Epithelial cell of esophagus (primary cell): ENCODE measurements around the gene TGM5.

Experiments used
- DNase-seq: peaks from one replicate; pipeline ENCODE4 v3.0.0; 2010; ENCODE audit warnings: low read depth
- H3K4me3 ChIP-seq: 2 replicates; pipeline ENCODE4 v1.5.1; 2011; ENCODE audit warnings: mild to moderate bottlenecking, low read length, control low read depth
- CTCF ChIP-seq: IDR thresholded peaks from 2 replicates; pipeline ENCODE4 v1.5.1; 2011; ENCODE audit warnings: low read depth, mild to moderate bottlenecking, low read length, control low read depth, inconsistent platforms; ENCODE audit not compliant: insufficient read depth; ENCODE audit errors: missing control alignments

TGM5 gene

GRCh38 chr15:43218908-43219706 lies 47.6 kb downstream of the TGM5 start:
- no peak overlapping the region for H3K4me3 ChIP-seq
- peak; percentile 69 for TF ChIP-seq CTCF
- peak; percentile 95 for DNase-seq

DNA sequence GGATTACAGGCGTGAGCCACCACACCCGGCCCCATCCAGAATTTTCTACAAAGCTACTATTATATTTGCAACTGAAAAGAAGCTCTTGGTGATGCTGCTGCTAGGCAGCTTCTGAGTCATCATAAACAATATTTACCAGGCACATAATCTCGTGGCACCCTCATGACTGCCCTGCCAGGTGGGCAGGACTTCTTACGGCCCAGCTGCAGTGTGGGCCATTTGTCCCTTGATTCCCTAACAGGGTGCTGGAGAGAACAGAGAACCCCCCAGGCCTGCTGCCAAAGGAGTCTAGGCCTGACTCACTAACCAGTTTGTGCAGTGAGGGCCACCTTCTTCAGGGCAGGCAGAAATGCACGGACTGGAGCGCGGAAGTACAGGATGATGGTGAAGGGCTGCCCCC lies 50.8 kb downstream of the TGM5 start:
- no peak for TF ChIP-seq CTCF
- DNase-seq, result peak; percentile 76
- no peak overlapping the region for H3K4me3 ChIP-seq

DNA sequence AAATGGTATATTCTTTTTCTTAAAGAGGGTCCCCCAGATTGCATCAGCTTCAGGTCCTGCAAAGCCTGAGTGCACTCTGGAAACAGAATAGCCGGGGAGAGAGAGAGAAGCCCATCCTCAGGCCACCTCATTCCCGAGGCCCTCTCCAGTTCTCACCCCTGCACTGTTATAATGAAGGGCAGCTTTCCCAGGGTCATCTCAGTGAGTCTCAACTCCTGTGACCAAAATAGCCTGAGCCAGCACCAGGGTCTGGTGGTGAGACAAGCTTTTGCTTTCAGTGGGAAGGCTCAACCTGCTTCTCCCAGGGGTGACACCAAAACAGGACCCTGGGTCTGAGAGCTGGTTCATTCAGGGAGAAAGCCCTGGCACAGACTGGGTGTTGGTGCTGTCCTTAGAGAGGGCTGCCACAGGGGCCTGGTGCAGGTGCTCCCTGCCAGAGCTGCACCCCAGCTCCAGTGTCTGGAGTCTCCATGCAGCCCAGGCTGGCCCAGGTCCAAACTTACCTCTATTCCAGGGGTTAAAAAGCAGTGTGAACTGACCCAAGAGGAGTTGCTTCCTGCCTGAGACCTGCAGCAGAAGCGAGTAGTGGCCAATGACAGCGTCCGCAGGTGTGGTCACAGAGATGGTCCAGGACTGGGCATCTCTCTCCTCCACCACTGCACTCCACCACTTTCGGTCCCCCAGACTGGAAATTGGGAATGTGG lies 52.0 kb downstream of the TGM5 start:
- no peak for TF ChIP-seq CTCF
- H3K4me3 ChIP-seq, result no peak overlapping the region
- DNase-seq, result no peak

- no peak overlapping the region for H3K4me3 ChIP-seq
- DNase-seq, result no peak
- no peak for TF ChIP-seq CTCF
Measured at GRCh38 chr15:43214169-43214568, 52.6 kb downstream of the TGM5 start.

- no peak for DNase-seq
- no peak overlapping the region for H3K4me3 ChIP-seq
- TF ChIP-seq CTCF, result no peak
Measured at GRCh38 chr15:43213466-43213865, 53.3 kb downstream of the TGM5 start.

DNA sequence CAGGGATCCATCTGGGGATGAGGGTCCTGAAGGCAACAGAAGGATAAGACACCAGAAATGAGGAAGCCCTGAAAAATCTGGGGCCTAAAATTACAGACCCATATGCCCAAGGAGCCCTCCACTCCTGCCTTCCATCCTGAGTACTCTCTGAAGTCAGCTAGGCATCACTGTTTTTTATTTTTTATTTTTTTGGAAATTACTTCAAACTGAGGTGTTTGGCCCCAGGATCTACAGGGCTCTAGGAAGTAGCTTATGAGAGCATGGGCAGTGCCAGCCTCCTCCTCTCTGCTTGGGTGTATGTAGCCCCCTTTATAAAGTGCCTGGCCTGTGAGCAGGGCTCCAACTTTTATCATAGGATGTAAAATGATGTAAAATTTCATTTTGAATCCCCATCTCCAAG lies 53.8 kb downstream of the TGM5 start:
- no peak overlapping the region for H3K4me3 ChIP-seq
- no peak for TF ChIP-seq CTCF
- no peak for DNase-seq

- TF ChIP-seq CTCF, result no peak
Measured at GRCh38 chr15:43212299-43212698, 54.4 kb downstream of the TGM5 start.

More at GRCh38 chr15:43212299-43212698, 54.4 kb downstream of the TGM5 start:
- no peak for DNase-seq
- no peak overlapping the region for H3K4me3 ChIP-seq
